HepG2 (cell line): Measurements from ENCODE around the gene AHCYL1. TPM values are rescaled to one million over a fixed set of nuclear protein-coding genes. Genes with fewer than 3 reads are reported as not detected.

ENCODE experiments used
- ARID2 ChIP-seq: sonication (generic); formaldehyde crosslinking; IDR thresholded peaks from 2 replicates; pipeline ENCODE4 v1.8.1; 2022; ENCODE audit warnings: mild to moderate bottlenecking, missing genetic modification reagents, borderline replicate concordance
- ARNT2 ChIP-seq: sonication (generic); formaldehyde crosslinking; IDR thresholded peaks from 2 replicates; pipeline ENCODE4 v1.8.0; 2022; ENCODE audit warnings: mild to moderate bottlenecking, low read depth, missing genetic modification reagents, moderate library complexity
- DRAP1 ChIP-seq: IDR thresholded peaks from 2 replicates; pipeline ENCODE4 v1.6.1; 2016; ENCODE audit warnings: missing genetic modification reagents, missing compliant biosample characterization
- ERF ChIP-seq: IDR thresholded peaks from 2 replicates; pipeline ENCODE4 v1.6.1; 2018; ENCODE audit warnings: missing biosample characterization, missing genetic modification reagents
- FOSL2 ChIP-seq: sonication (generic); formaldehyde crosslinking; IDR thresholded peaks from 2 replicates; pipeline ENCODE4 v1.4.0; 2020; ENCODE audit warnings: missing genetic modification reagents
- FOXK1 ChIP-seq: sonication (generic); formaldehyde crosslinking; IDR thresholded peaks from 2 replicates; pipeline ENCODE4 v1.4.0; 2020; ENCODE audit warnings: low read depth, missing genetic modification reagents, borderline replicate concordance
- GZF1 ChIP-seq: sonication (generic); formaldehyde crosslinking; IDR thresholded peaks from 2 replicates; pipeline ENCODE4 v1.5.1; 2020; ENCODE audit warnings: mild to moderate bottlenecking, missing genetic modification reagents
- HDAC2 ChIP-seq: sonication (generic); formaldehyde crosslinking; IDR thresholded peaks from 2 replicates; pipeline ENCODE4 v1.4.0; 2020; ENCODE audit warnings: missing genetic modification reagents
- HMG20B ChIP-seq: conservative IDR thresholded peaks from 2 replicates; pipeline ENCODE4 v1.6.1; 2016; ENCODE audit warnings: missing genetic modification reagents, missing compliant biosample characterization
- IRF2 ChIP-seq: IDR thresholded peaks from 2 replicates; pipeline ENCODE4 v1.6.1; 2018; ENCODE audit warnings: missing genetic modification reagents, missing compliant biosample characterization
- ISX ChIP-seq: sonication (generic); formaldehyde crosslinking; conservative IDR thresholded peaks from 2 replicates; pipeline ENCODE4 v1.5.0; 2020; ENCODE audit warnings: missing genetic modification reagents
- JUND ChIP-seq: sonication (generic); formaldehyde crosslinking; IDR thresholded peaks from 2 replicates; pipeline ENCODE4 v1.8.0; 2022; ENCODE audit warnings: mild to moderate bottlenecking, missing genetic modification reagents
- KMT2B ChIP-seq: IDR thresholded peaks from 2 replicates; pipeline ENCODE4 v1.6.1; 2016; ENCODE audit warnings: missing genetic modification reagents, missing compliant biosample characterization
- MIXL1 ChIP-seq: IDR thresholded peaks from 2 replicates; pipeline ENCODE4 v1.6.1; 2016
- NFE2L1 ChIP-seq: sonication (generic); formaldehyde crosslinking; IDR thresholded peaks from 2 replicates; pipeline ENCODE4 v1.4.0; 2020; ENCODE audit warnings: missing genetic modification reagents, mild to moderate bottlenecking, borderline replicate concordance
- NRL ChIP-seq: sonication (generic); formaldehyde crosslinking; IDR thresholded peaks from 2 replicates; pipeline ENCODE4 v1.5.0; 2020; ENCODE audit warnings: missing genetic modification reagents, mild to moderate bottlenecking, moderate library complexity, borderline replicate concordance
- PBX2 ChIP-seq: IDR thresholded peaks from 2 replicates; pipeline ENCODE4 v1.6.1; 2016; ENCODE audit warnings: control low read depth
- PCBP1 ChIP-seq: fragments of 200-400 bp; formaldehyde crosslinking; IDR thresholded peaks from 2 replicates; pipeline ENCODE4 v1.6.1; 2017; ENCODE audit warnings: mild to moderate bottlenecking, low read depth, low read length, borderline replicate concordance
- RBFOX2 ChIP-seq: fragments of 200-400 bp; formaldehyde crosslinking; IDR thresholded peaks from 2 replicates; pipeline ENCODE4 v1.6.1; 2017; ENCODE audit warnings: low read depth, mild to moderate bottlenecking, low read length
- REPIN1 ChIP-seq: sonication (generic); formaldehyde crosslinking; IDR thresholded peaks from 2 replicates; pipeline ENCODE4 v1.8.0; 2022; ENCODE audit warnings: missing genetic modification reagents, low read depth, mild to moderate bottlenecking, borderline replicate concordance
- RFX5 ChIP-seq: IDR thresholded peaks from 2 replicates; pipeline ENCODE4 v1.6.1; 2011; ENCODE audit warnings: low read depth, low read length, improper control_type of control experiment
- TBX3 ChIP-seq: fragments of 450-650 bp; IDR thresholded peaks from 2 replicates; pipeline ENCODE4 v1.6.1; 2017; ENCODE audit warnings: antibody characterized with exemption, mild to moderate bottlenecking, inconsistent platforms, borderline replicate concordance
- ZFY ChIP-seq: sonication (generic); formaldehyde crosslinking; IDR thresholded peaks from 2 replicates; pipeline ENCODE4 v1.4.0; 2020; ENCODE audit warnings: missing genetic modification reagents
- ZMYM3 ChIP-seq: sonication (generic); formaldehyde crosslinking; IDR thresholded peaks from 2 replicates; pipeline ENCODE4 v1.5.1; 2020; ENCODE audit warnings: mild to moderate bottlenecking, missing genetic modification reagents
- ZNF124 ChIP-seq: sonication (generic); formaldehyde crosslinking; IDR thresholded peaks from 2 replicates; pipeline ENCODE4 v1.4.0; 2020; ENCODE audit warnings: missing genetic modification reagents
- ZNF280D ChIP-seq: sonication (generic); formaldehyde crosslinking; IDR thresholded peaks from 2 replicates; pipeline ENCODE4 v1.5.1; 2020; ENCODE audit warnings: mild to moderate bottlenecking, missing genetic modification reagents
- ZNF350 ChIP-seq: sonication (generic); formaldehyde crosslinking; IDR thresholded peaks from 2 replicates; pipeline ENCODE4 v1.4.0; 2020; ENCODE audit warnings: mild to moderate bottlenecking, low read depth, missing genetic modification reagents, borderline replicate concordance
- ZNF614 ChIP-seq: IDR thresholded peaks from 2 replicates; pipeline ENCODE4 v1.6.1; 2018; ENCODE audit warnings: missing biosample characterization, missing genetic modification reagents, inconsistent platforms, borderline replicate concordance
- ZNF709 ChIP-seq: sonication (generic); formaldehyde crosslinking; IDR thresholded peaks from 2 replicates; pipeline ENCODE4 v1.5.0; 2020; ENCODE audit warnings: mild to moderate bottlenecking, missing genetic modification reagents
- polyA plus RNA-seq, 8 experiments: library from polyadenylated mRNA; depleted of rRNA in 3 of 8; stranded (reverse) in 7 of 8; unstranded in 1 of 8; fragments of >200 nt; fragmentation: Illumina TruSeq in 4 of 8; extraction: Trizol in 4 of 8; gene quantifications; 2 replicates each; pipeline versions ENCODE4 v1.2.1 to v1.2.3, GENCODE V29; 2011 to 2016; ENCODE audit warnings: low read depth in 4 of 8, missing spikeins in 1 of 8, mixed read lengths in 1 of 8; ENCODE audit not compliant: insufficient read depth in 1 of 8
- total RNA-seq, 5 experiments: library from RNA; depleted of rRNA; stranded (reverse); fragments of >200 nt; fragmentation: Illumina TruSeq; extraction: Trizol; gene quantifications; 2 replicates each; pipeline ENCODE4 v1.2.3, GENCODE V29; 2016; ENCODE audit warnings: low read depth in 1 of 5

The AHCYL1 gene
- total and polyA plus RNA-seq, 2 of the 13 experiments (the other 11 are each of a cell fraction or from before 2014, with no cell fraction given): 40.9 to 76.3 TPM

- TF ChIP-seq ZNF280D (CRISPR knock-in tag): 0 out of 2 replicates have a peak, but pooled peaks have one; percentile 65
- TF ChIP-seq MIXL1 (CRISPR knock-in tag): peak; percentile 96
- no peak for TF ChIP-seq ISX (CRISPR knock-in tag)
- TF ChIP-seq RFX5: no peak
- peak; percentile 59 for TF ChIP-seq FOSL2
- TF ChIP-seq PBX2: peak; percentile 50
- TF ChIP-seq ZNF614: peak; percentile 75; the same call in 1 of the 2 replicates
- TF ChIP-seq JUND (CRISPR knock-in tag): 0 out of 2 replicates have a peak, but pooled peaks have one; percentile 13
- peak; percentile 86 for TF ChIP-seq HDAC2 (CRISPR knock-in tag)
- peak; percentile 69 for TF ChIP-seq ZFY (CRISPR knock-in tag)
- TF ChIP-seq GZF1 (CRISPR knock-in tag): no peak
- peak; percentile 32; the same call in 1 of the 2 replicates for TF ChIP-seq REPIN1 (CRISPR knock-in tag)
- TF ChIP-seq HMG20B (CRISPR knock-in tag): 0 out of 2 replicates have a peak, but pooled peaks have one; percentile 17
- TF ChIP-seq PCBP1: no peak
- peak; percentile 65 for TF ChIP-seq ZMYM3 (CRISPR knock-in tag)
- TF ChIP-seq ZNF709 (CRISPR knock-in tag): peak; percentile 67; the same call in 1 of the 2 replicates
- peak; percentile 48; the same call in 1 of the 2 replicates for TF ChIP-seq KMT2B
- peak; percentile 66; the same call in 1 of the 2 replicates for TF ChIP-seq TBX3
- peak; percentile 56; the same call in 1 of the 2 replicates for TF ChIP-seq NRL (CRISPR knock-in tag)
- no peak for TF ChIP-seq ZNF124 (CRISPR knock-in tag)
- no peak for TF ChIP-seq NFE2L1 (CRISPR knock-in tag)
- TF ChIP-seq ERF: peak; percentile 59; the same call in 1 of the 2 replicates
- TF ChIP-seq ARNT2 (CRISPR knock-in tag): no peak
- peak; percentile 74 for TF ChIP-seq DRAP1 (CRISPR knock-in tag)
- peak; percentile 63; the same call in 1 of the 2 replicates for TF ChIP-seq ZNF350 (CRISPR knock-in tag)
- TF ChIP-seq ARID2: 0 out of 2 replicates have a peak, but pooled peaks have one; percentile 10
- TF ChIP-seq IRF2 (CRISPR knock-in tag): peak; percentile 40; the same call in 1 of the 2 replicates
- TF ChIP-seq FOXK1 (CRISPR knock-in tag): 0 out of 2 replicates have a peak, but pooled peaks have one; percentile 23
- 0 out of 2 replicates have a peak, but pooled peaks have one; percentile 15 for TF ChIP-seq RBFOX2
Measured at GRCh38 chr1:109935451-109935900, 49.1 kb upstream of the AHCYL1 start (continued).
